Smooth muscle cell (in vitro differentiated cells): ENCODE results near the gene C9orf43. TPM values are rescaled to one million over a fixed set of nuclear protein-coding genes. Genes with fewer than 3 reads are reported as not detected.

Source experiments
- DNase-seq: peaks from one replicate; lab custom pipeline; 2025; ENCODE audit not compliant: unreplicated experiment; lab: John Stamatoyannopoulos, UW
- H2AFZ ChIP-seq: fragments of 200-600 bp; sonication (generic); 2 replicates; pipeline ENCODE4 v1.6.0; 2016; ENCODE audit warnings: antibody characterized with exemption, low read depth, mild to moderate bottlenecking
- H3F3A ChIP-seq: fragments of 200-600 bp; sonication (generic); 2 replicates; pipeline ENCODE4 v1.6.0; 2017; ENCODE audit warnings: antibody characterized with exemption, low read depth
- H3K27ac ChIP-seq: fragments of 200-600 bp; sonication (generic); 2 replicates; pipeline ENCODE4 v1.5.1; 2016; ENCODE audit warnings: low read depth, mild to moderate bottlenecking
- H3K27me3 ChIP-seq: fragments of 200-600 bp; sonication (generic); 2 replicates; pipeline ENCODE4 v1.6.1; 2016; ENCODE audit warnings: low read depth, mild to moderate bottlenecking
- H3K36me3 ChIP-seq: fragments of 200-600 bp; sonication (generic); 2 replicates; pipeline ENCODE4 v1.5.1; 2016; ENCODE audit warnings: low read depth
- H3K4me1 ChIP-seq: fragments of 200-600 bp; sonication (generic); 2 replicates; pipeline ENCODE4 v1.5.1; 2016; ENCODE audit warnings: low read depth
- H3K4me2 ChIP-seq: fragments of 200-600 bp; sonication (generic); 2 replicates; pipeline ENCODE4 v1.6.0; 2016; ENCODE audit warnings: mild to moderate bottlenecking
- H3K4me3 ChIP-seq: fragments of 200-600 bp; sonication (generic); 2 replicates; pipeline ENCODE4 v1.5.1; 2016; ENCODE audit warnings: mild to moderate bottlenecking
- H3K79me2 ChIP-seq: fragments of 200-600 bp; sonication (generic); 2 replicates; pipeline ENCODE4 v1.6.0; 2016; ENCODE audit warnings: low read depth, mild to moderate bottlenecking
- H3K9ac ChIP-seq: fragments of 200-600 bp; sonication (generic); 2 replicates; pipeline ENCODE4 v1.6.0; 2016; ENCODE audit warnings: low read depth
- H3K9me3 ChIP-seq: fragments of 200-600 bp; sonication (generic); replicated peaks from 2 replicates; pipeline ENCODE4 v1.5.1; 2016; ENCODE audit warnings: low read depth
- H4K20me1 ChIP-seq: fragments of 200-600 bp; sonication (generic); 2 replicates; pipeline ENCODE4 v1.6.0; 2016; ENCODE audit warnings: low read depth
- WGBS: methylation state at CpG from one replicate; pipeline ENCODE4 v1.1.7; 2016; ENCODE audit warnings: low lambda C conversion rate; 5-methylcytosine and 5-hydroxymethylcytosine counted together
- polyA plus RNA-seq: library from polyadenylated mRNA; unstranded; fragments of >200 nt; fragmentation: Nextera tagmentation; extraction: Ambion mirVana; gene quantifications from 2 replicates; pipeline ENCODE4 v1.2.1, GENCODE V29; 2016
- total RNA-seq: library from RNA; depleted of rRNA; stranded (reverse); fragments of >200 nt; gene quantifications from 2 replicates; pipeline ENCODE4 v1.2.3, GENCODE V29; 2014
- TF ChIP-seq, protein P1 (sequence below): fragments of 200-600 bp; sonication (generic); IDR thresholded peaks from 2 replicates; pipeline ENCODE4 v1.5.1; 2017; ENCODE audit warnings: borderline replicate concordance, mild to moderate bottlenecking, antibody characterized with exemption; ENCODE audit not compliant: insufficient read depth, poor library complexity, severe bottlenecking

Gene C9orf43
- total and polyA plus RNA-seq, 2 experiments from 2014 or later = 2.0 TPM; not detected in 1

DNA sequence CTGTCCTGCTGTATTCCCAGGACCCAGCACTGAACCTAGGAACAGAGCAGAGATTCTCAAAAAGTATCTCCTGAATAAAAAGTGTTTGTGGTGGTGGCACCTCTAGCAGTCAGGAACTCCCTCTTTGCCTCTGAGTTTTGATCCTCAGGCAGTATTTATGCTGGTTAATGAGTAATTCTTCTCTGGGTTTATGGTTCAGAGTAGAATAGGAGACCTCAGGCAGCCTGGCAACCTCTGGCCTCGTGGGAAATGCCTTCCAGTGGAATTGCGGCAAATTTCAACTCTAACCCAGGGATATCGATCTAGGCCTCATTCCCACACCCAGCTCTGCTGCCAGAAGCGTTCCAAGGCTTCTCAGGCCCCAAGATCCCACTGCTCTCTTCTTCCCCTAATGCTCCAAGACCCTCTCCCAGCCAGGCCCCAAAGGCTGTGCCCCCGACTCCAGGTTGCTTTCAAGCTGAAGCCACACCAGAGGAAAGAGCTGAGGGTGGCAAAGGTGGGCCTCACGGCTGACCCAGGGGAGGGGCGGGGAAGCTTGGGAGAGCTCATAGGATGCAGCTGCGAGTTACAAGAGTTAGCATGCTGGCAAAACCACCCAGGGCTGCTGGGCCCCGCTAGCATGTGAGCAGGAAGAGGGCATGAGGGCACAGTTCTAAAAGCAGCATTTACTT, 22.9 kb upstream of the C9orf43 start:
- Histone ChIP-seq H2AFZ (no peak overlapping the region), H3K4me2 (no peak overlapping the region), H3K9ac (no peak overlapping the region), H3K36me3 (no peaks in the 10 kb centered on the region), H3K4me3 (no peak overlapping the region), H3K4me1 (no peaks in the 10 kb centered on the region), H3K27me3 (no peaks in the 10 kb centered on the region), H4K20me1 (no peaks in the 10 kb centered on the region), H3F3A (no peaks in the 10 kb centered on the region), H3K27ac (no peak overlapping the region), H3K9me3 (no peaks in the 10 kb centered on the region), H3K79me2 (no peaks in the 10 kb centered on the region)
- DNase-seq = no peak
- 82% methylated on average over 9 of the region's 9 CpGs for WGBS
- TF ChIP-seq, protein P1, sequence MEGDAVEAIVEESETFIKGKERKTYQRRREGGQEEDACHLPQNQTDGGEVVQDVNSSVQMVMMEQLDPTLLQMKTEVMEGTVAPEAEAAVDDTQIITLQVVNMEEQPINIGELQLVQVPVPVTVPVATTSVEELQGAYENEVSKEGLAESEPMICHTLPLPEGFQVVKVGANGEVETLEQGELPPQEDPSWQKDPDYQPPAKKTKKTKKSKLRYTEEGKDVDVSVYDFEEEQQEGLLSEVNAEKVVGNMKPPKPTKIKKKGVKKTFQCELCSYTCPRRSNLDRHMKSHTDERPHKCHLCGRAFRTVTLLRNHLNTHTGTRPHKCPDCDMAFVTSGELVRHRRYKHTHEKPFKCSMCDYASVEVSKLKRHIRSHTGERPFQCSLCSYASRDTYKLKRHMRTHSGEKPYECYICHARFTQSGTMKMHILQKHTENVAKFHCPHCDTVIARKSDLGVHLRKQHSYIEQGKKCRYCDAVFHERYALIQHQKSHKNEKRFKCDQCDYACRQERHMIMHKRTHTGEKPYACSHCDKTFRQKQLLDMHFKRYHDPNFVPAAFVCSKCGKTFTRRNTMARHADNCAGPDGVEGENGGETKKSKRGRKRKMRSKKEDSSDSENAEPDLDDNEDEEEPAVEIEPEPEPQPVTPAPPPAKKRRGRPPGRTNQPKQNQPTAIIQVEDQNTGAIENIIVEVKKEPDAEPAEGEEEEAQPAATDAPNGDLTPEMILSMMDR = no peak

DNA sequence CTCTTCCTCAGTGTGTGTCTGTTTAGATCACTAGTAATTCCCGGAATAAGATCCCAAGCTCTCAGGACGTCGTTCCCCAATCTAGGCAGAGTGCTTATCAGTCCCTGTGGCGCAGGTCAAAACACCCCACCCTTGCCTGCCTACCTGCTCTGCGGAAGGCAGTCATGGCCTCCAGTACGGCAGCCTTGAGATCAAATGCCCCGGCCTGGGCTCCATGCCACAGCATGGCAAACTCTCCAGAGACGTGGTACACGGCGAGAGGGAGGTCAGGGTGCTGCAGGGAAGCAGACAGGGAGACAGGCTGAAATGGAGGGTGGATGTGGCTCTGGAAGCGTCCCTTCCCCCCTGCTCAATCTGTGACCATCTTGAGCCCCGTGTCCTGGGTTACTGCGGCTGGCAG, 21.7 kb upstream of the C9orf43 start:
- TF ChIP-seq, protein P1 = no peak
- 96% methylated on average over 13 of the region's 13 CpGs for WGBS
- no peak for DNase-seq

GRCh38 chr9:113389451-113389850, 21.1 kb upstream of the C9orf43 start:
- Histone ChIP-seq H2AFZ (no peak overlapping the region), H3K4me1 (no peaks in the 10 kb centered on the region), H3K79me2 (no peaks in the 10 kb centered on the region), H3K4me2 (no peak overlapping the region), H3K9ac (no peak overlapping the region), H3K27ac (no peak overlapping the region), H3K9me3 (no peaks in the 10 kb centered on the region), H3K27me3 (no peaks in the 10 kb centered on the region), H3K4me3 (no peak overlapping the region), H3F3A (no peaks in the 10 kb centered on the region), H4K20me1 (no peaks in the 10 kb centered on the region), H3K36me3 (no peaks in the 10 kb centered on the region)
- DNase-seq = no peak
- TF ChIP-seq, protein P1 = no peak
- 96% methylated on average over 11 of the region's 11 CpGs for WGBS

More for the DNA sequence above, 21.7 kb upstream of the C9orf43 start:
- H3K4me1 ChIP-seq = no peaks in the 10 kb centered on the region
- H3K9me3 ChIP-seq = no peaks in the 10 kb centered on the region
- no peaks in the 10 kb centered on the region for H3F3A ChIP-seq
- no peaks in the 10 kb centered on the region for H3K36me3 ChIP-seq
- H3K9ac ChIP-seq = no peak overlapping the region
- H3K4me2 ChIP-seq = no peak overlapping the region
- no peaks in the 10 kb centered on the region for H3K27me3 ChIP-seq
- H3K79me2 ChIP-seq = no peaks in the 10 kb centered on the region
- H4K20me1 ChIP-seq = no peaks in the 10 kb centered on the region
- no peak overlapping the region for H3K4me3 ChIP-seq
- H2AFZ ChIP-seq = no peak overlapping the region
- H3K27ac ChIP-seq = no peak overlapping the region
